Measurements from ENCODE around the gene EXOC4. TPM values are rescaled to one million over a fixed set of nuclear protein-coding genes. Genes with fewer than 3 reads are reported as not detected.

The EXOC4 gene
- total and polyA plus RNA-seq, 7 experiments from 2014 or later, result 44.1 to 106 (median 74.2) TPM

GRCh38 chr7:134058980-134059379, 806.1 kb downstream of the EXOC4 start:
- H3K4me1 ChIP-seq (ENCODE audit: control insufficient read depth in 2 of 2, insufficient read depth in 2 of 2, low read length in 2 of 2), result no peaks in the 10 kb centered on the region
- POLR2A ChIA-PET, result no interaction called here
- H3K36me3 ChIP-seq (ENCODE audit: control insufficient read depth in 2 of 3, insufficient read depth in 3 of 3, low read length in 3 of 3), result no peaks in the 10 kb centered on the region
- H3K27me3 ChIP-seq (ENCODE audit: control insufficient read depth in 2 of 2, insufficient read depth in 2 of 2, low read length in 2 of 2), result no peaks in the 10 kb centered on the region
- H3K4me1 Mint-ChIP-seq, result no peaks in the 10 kb centered on the region
- H3K9me3 Mint-ChIP-seq, result no peaks in the 10 kb centered on the region
- H3K9me3 ChIP-seq (ENCODE audit: control insufficient read depth in 2 of 3, low read length in 3 of 3), result no peaks in the 10 kb centered on the region
- ATAC-seq (no peak), DNase-seq (no peak)
- H3K4me3 ChIP-seq (ENCODE audit: low read length), result no peak overlapping the region
- no peaks in the 10 kb centered on the region for H3K27me3 Mint-ChIP-seq
- no peak overlapping the region for H3K27ac Mint-ChIP-seq
- no peak overlapping the region for H3K27ac ChIP-seq (ENCODE audit: low read depth, low read length)
- intact Hi-C loops (cut with micrococcal nuclease), result no loop called here
- CTCF ChIA-PET, result interaction anchor here (0.6 kb wide), 1 partner anchor 862 kb away, joined by 3 read pairs; no protein-coding TSS in a partner anchor
- H3K36me3 Mint-ChIP-seq, result peaks cover 0 to 58% (median 23%) of the 10 kb centered on the region in 5 donors
- no peak overlapping the region for H3K4me3 Mint-ChIP-seq

- Mint-ChIP-seq H3K36me3 (peaks cover 0 to 57% (median 27%) of the 10 kb centered on the region in 5 donors), H3K27me3 (no peaks in the 10 kb centered on the region), H3K4me3 (no peak overlapping the region), H3K4me1 (no peaks in the 10 kb centered on the region), H3K27ac (no peak overlapping the region), H3K9me3 (no peaks in the 10 kb centered on the region)
- ATAC-seq, result no peak
- POLR2A ChIA-PET, result no interaction called here
- Histone ChIP-seq H3K9me3 (ENCODE audit: control insufficient read depth in 2 of 3, low read length in 3 of 3) (no peaks in the 10 kb centered on the region), H3K27ac (ENCODE audit: low read depth, low read length) (no peak overlapping the region), H3K36me3 (ENCODE audit: control insufficient read depth in 2 of 3, insufficient read depth in 3 of 3, low read length in 3 of 3) (peaks cover 0 to 1% (median 0%) of the 10 kb centered on the region in 3 experiments), H3K4me3 (ENCODE audit: low read length) (no peak overlapping the region), H3K4me1 (ENCODE audit: control insufficient read depth in 2 of 2, insufficient read depth in 2 of 2, low read length in 2 of 2) (no peaks in the 10 kb centered on the region), H3K27me3 (ENCODE audit: control insufficient read depth in 2 of 2, insufficient read depth in 2 of 2, low read length in 2 of 2) (no peaks in the 10 kb centered on the region)
- intact Hi-C loops (cut with micrococcal nuclease), result no loop called here
- no peak for DNase-seq
- CTCF ChIA-PET, result no interaction called here
These were observed 807.0 kb downstream of the EXOC4 start for GRCh38 chr7:134059921-134060320.

- Histone ChIP-seq H3K36me3 (ENCODE audit: control insufficient read depth in 2 of 3, insufficient read depth in 3 of 3, low read length in 3 of 3) (peaks cover 0 to 7% (median 0%) of the 10 kb centered on the region in 3 experiments), H3K27me3 (ENCODE audit: control insufficient read depth in 2 of 2, insufficient read depth in 2 of 2, low read length in 2 of 2) (no peaks in the 10 kb centered on the region), H3K9me3 (ENCODE audit: control insufficient read depth in 2 of 3, low read length in 3 of 3) (no peaks in the 10 kb centered on the region), H3K27ac (ENCODE audit: low read depth, low read length) (no peak overlapping the region), H3K4me3 (ENCODE audit: low read length) (no peak overlapping the region), H3K4me1 (ENCODE audit: control insufficient read depth in 2 of 2, insufficient read depth in 2 of 2, low read length in 2 of 2) (no peaks in the 10 kb centered on the region)
- DNase-seq, result no peak
- no peaks in the 10 kb centered on the region for H3K9me3 Mint-ChIP-seq
- intact Hi-C loops (cut with micrococcal nuclease), result no loop called here
- ChIA-PET POLR2A (no interaction called here), CTCF (no interaction called here)
- H3K27ac Mint-ChIP-seq, result no peak overlapping the region
- peaks cover 0 to 64% (median 37%) of the 10 kb centered on the region in 5 donors for H3K36me3 Mint-ChIP-seq
- no peak for ATAC-seq
- H3K27me3 Mint-ChIP-seq, result no peaks in the 10 kb centered on the region
- H3K4me3 Mint-ChIP-seq, result no peak overlapping the region
- H3K4me1 Mint-ChIP-seq, result no peaks in the 10 kb centered on the region
These were observed 808.0 kb downstream of the EXOC4 start for GRCh38 chr7:134060874-134061273.

GRCh38 chr7:134062460-134062859, 809.6 kb downstream of the EXOC4 start:
- intact Hi-C loops (cut with micrococcal nuclease), result no loop called here
- peaks cover 0 to 3% (median 0%) of the 10 kb centered on the region in 11 donors for H3K9me3 Mint-ChIP-seq
- ATAC-seq, result no peak

GRCh38 chr7:134065415-134065814, 812.5 kb downstream of the EXOC4 start:
- Mint-ChIP-seq H3K27ac (no peak overlapping the region), H3K4me1 (no peaks in the 10 kb centered on the region), H3K36me3 (peaks cover 4 to 77% (median 41%) of the 10 kb centered on the region in 5 donors), H3K9me3 (peaks cover 0 to 3% (median 0%) of the 10 kb centered on the region in 11 donors), H3K27me3 (no peaks in the 10 kb centered on the region), H3K4me3 (no peak overlapping the region)
- H3K9me3 ChIP-seq (ENCODE audit: control insufficient read depth in 2 of 3, low read length in 3 of 3), result no peaks in the 10 kb centered on the region
- no peak overlapping the region for H3K4me3 ChIP-seq (ENCODE audit: low read length)
- CTCF ChIA-PET, result no interaction called here
- POLR2A ChIA-PET, result no interaction called here
- H3K27me3 ChIP-seq (ENCODE audit: control insufficient read depth in 2 of 2, insufficient read depth in 2 of 2, low read length in 2 of 2), result no peaks in the 10 kb centered on the region
- no peak overlapping the region for H3K27ac ChIP-seq (ENCODE audit: low read depth, low read length)
- DNase-seq (no peak), ATAC-seq (no peak)
- intact Hi-C loops (cut with micrococcal nuclease), result no loop called here
- H3K4me1 ChIP-seq (ENCODE audit: control insufficient read depth in 2 of 2, insufficient read depth in 2 of 2, low read length in 2 of 2), result no peaks in the 10 kb centered on the region
- H3K36me3 ChIP-seq (ENCODE audit: control insufficient read depth in 2 of 3, insufficient read depth in 3 of 3, low read length in 3 of 3), result peaks cover 0 to 7% (median 0%) of the 10 kb centered on the region in 3 experiments

More at GRCh38 chr7:134062460-134062859, 809.6 kb downstream of the EXOC4 start:
- CTCF ChIA-PET, result no interaction called here
- H3K36me3 Mint-ChIP-seq, result peaks cover 4 to 69% (median 40%) of the 10 kb centered on the region in 5 donors
- Histone ChIP-seq H3K36me3 (ENCODE audit: control insufficient read depth in 2 of 3, insufficient read depth in 3 of 3, low read length in 3 of 3) (peaks cover 0 to 7% (median 0%) of the 10 kb centered on the region in 3 experiments), H3K4me3 (ENCODE audit: low read length) (no peak overlapping the region), H3K27ac (ENCODE audit: low read depth, low read length) (no peak overlapping the region), H3K9me3 (ENCODE audit: control insufficient read depth in 2 of 3, low read length in 3 of 3) (no peaks in the 10 kb centered on the region), H3K27me3 (ENCODE audit: control insufficient read depth in 2 of 2, insufficient read depth in 2 of 2, low read length in 2 of 2) (no peaks in the 10 kb centered on the region), H3K4me1 (ENCODE audit: control insufficient read depth in 2 of 2, insufficient read depth in 2 of 2, low read length in 2 of 2) (no peaks in the 10 kb centered on the region)
- no peak overlapping the region for H3K27ac Mint-ChIP-seq
- H3K4me3 Mint-ChIP-seq, result no peak overlapping the region
- no peaks in the 10 kb centered on the region for H3K27me3 Mint-ChIP-seq
- no peaks in the 10 kb centered on the region for H3K4me1 Mint-ChIP-seq
- DNase-seq, result no peak
- POLR2A ChIA-PET, result no interaction called here

- Histone ChIP-seq H3K27me3 (ENCODE audit: control insufficient read depth in 2 of 2, insufficient read depth in 2 of 2, low read length in 2 of 2) (no peaks in the 10 kb centered on the region), H3K4me3 (ENCODE audit: low read length) (no peak overlapping the region), H3K9me3 (ENCODE audit: control insufficient read depth in 2 of 3, low read length in 3 of 3) (no peaks in the 10 kb centered on the region), H3K4me1 (ENCODE audit: control insufficient read depth in 2 of 2, insufficient read depth in 2 of 2, low read length in 2 of 2) (no peaks in the 10 kb centered on the region), H3K27ac (ENCODE audit: low read depth, low read length) (no peak overlapping the region), H3K36me3 (ENCODE audit: control insufficient read depth in 2 of 3, insufficient read depth in 3 of 3, low read length in 3 of 3) (peaks cover 0 to 7% (median 0%) of the 10 kb centered on the region in 3 experiments)
- Mint-ChIP-seq H3K9me3 (peaks cover 0 to 3% (median 0%) of the 10 kb centered on the region in 11 donors), H3K4me1 (no peaks in the 10 kb centered on the region), H3K27ac (no peak overlapping the region), H3K36me3 (peaks cover 4 to 73% (median 51%) of the 10 kb centered on the region in 5 donors), H3K4me3 (no peak overlapping the region), H3K27me3 (no peaks in the 10 kb centered on the region)
- ChIA-PET POLR2A (no interaction called here), CTCF (no interaction called here)
- DNase-seq (no peak), ATAC-seq (no peak)
- intact Hi-C loops (cut with micrococcal nuclease), result no loop called here
These were observed 814.3 kb downstream of the EXOC4 start for GRCh38 chr7:134067164-134067563.

- intact Hi-C loops (cut with micrococcal nuclease), result no loop called here
- DNase-seq (no peak), ATAC-seq (no peak)
- CTCF ChIA-PET, result no interaction called here
- Mint-ChIP-seq H3K27me3 (no peaks in the 10 kb centered on the region), H3K27ac (no peak overlapping the region), H3K36me3 (peaks cover 4 to 62% (median 42%) of the 10 kb centered on the region in 5 donors), H3K4me3 (no peak overlapping the region), H3K4me1 (no peaks in the 10 kb centered on the region), H3K9me3 (peaks cover 0 to 3% (median 0%) of the 10 kb centered on the region in 11 donors)
- no peaks in the 10 kb centered on the region for H3K4me1 ChIP-seq (ENCODE audit: control insufficient read depth in 2 of 2, insufficient read depth in 2 of 2, low read length in 2 of 2)
- H3K4me3 ChIP-seq (ENCODE audit: low read length), result no peak overlapping the region
- peaks cover 0 to 7% (median 0%) of the 10 kb centered on the region in 3 experiments for H3K36me3 ChIP-seq (ENCODE audit: control insufficient read depth in 2 of 3, insufficient read depth in 3 of 3, low read length in 3 of 3)
- no peak overlapping the region for H3K27ac ChIP-seq (ENCODE audit: low read depth, low read length)
- H3K27me3 ChIP-seq (ENCODE audit: control insufficient read depth in 2 of 2, insufficient read depth in 2 of 2, low read length in 2 of 2), result no peaks in the 10 kb centered on the region
- POLR2A ChIA-PET, result no interaction called here
- H3K9me3 ChIP-seq (ENCODE audit: control insufficient read depth in 2 of 3, low read length in 3 of 3), result no peaks in the 10 kb centered on the region
These were observed 815.8 kb downstream of the EXOC4 start for GRCh38 chr7:134068670-134069069.

Measured in naive thymus-derived CD4-positive, alpha-beta T cell (primary cell).